PC-3 (cell line): ENCODE data around the gene ARHGAP4. TPM values are rescaled to one million over a fixed set of nuclear protein-coding genes. Genes with fewer than 3 reads are reported as not detected.
A peak's percentile ranks its signal among the peaks of the same experiment; 100 is the strongest.

Experiments
- ATAC-seq: fragments of 200-7000 bp; cut with Tn5 transposase; 2 replicates; pipeline ENCODE4 v1.9.1; 2020; ENCODE audit warnings: mild to moderate bottlenecking, moderate library complexity
- BruUV-seq: library from RNA; stranded (reverse); fragments of 400-500 nt; replicated peaks from 2 replicates; lab custom pipeline; 2021; lab: Mats Ljungman, UMichigan
- CTCF ChIA-PET: fragments of 300-600 bp; sonication (Branson Sonifier 250); formaldehyde crosslinking; loops from one replicate; lab custom pipeline; 2022; ENCODE audit warnings: antibody characterized with exemption; lab: Charles Lee
- POLR2A ChIA-PET: fragments of 300-600 bp; sonication (Branson Sonifier 250); formaldehyde crosslinking; loops from one replicate; lab custom pipeline; 2022; ENCODE audit warnings: antibody characterized with exemption; ENCODE audit not compliant: unreplicated experiment; lab: Charles Lee
- DNase-seq: peaks from one replicate; pipeline ENCODE4 v3.0.0-alpha.2; 2015
- H2AFZ ChIP-seq: fragments of 300-600 bp; sonication (generic); 2 replicates; pipeline ENCODE4 v1.6.0; 2016; ENCODE audit warnings: antibody characterized with exemption, low read length
- H3F3A ChIP-seq: fragments of 300-600 bp; sonication (generic); one replicate; pipeline ENCODE4 v1.6.0; 2017; ENCODE audit warnings: antibody characterized with exemption, low read length, control low read depth, mild to moderate bottlenecking; ENCODE audit not compliant: unreplicated experiment
- H3K27ac ChIP-seq: fragments of 300-600 bp; sonication (generic); 2 replicates; pipeline ENCODE4 v1.5.1; 2016; ENCODE audit warnings: mild to moderate bottlenecking, low read length
- H3K27me3 ChIP-seq: fragments of 300-600 bp; sonication (generic); 2 replicates; pipeline ENCODE4 v1.6.1; 2016; ENCODE audit warnings: low read length, mixed read lengths
- H3K36me3 ChIP-seq: fragments of 300-600 bp; sonication (generic); 2 replicates; pipeline ENCODE4 v1.6.1; 2016; ENCODE audit warnings: low read depth, mixed run types, low read length, mixed read lengths
- H3K4me1 ChIP-seq: fragments of 300-600 bp; sonication (generic); 2 replicates; pipeline ENCODE4 v1.5.1; 2016; ENCODE audit warnings: low read length; ENCODE audit not compliant: insufficient read depth
- H3K4me2 ChIP-seq: fragments of 300-600 bp; sonication (generic); 2 replicates; pipeline ENCODE4 v1.6.0; 2016; ENCODE audit warnings: low read length
- H3K4me3 ChIP-seq: fragments of 300-600 bp; sonication (generic); 2 replicates; pipeline ENCODE4 v1.5.1; 2016; ENCODE audit warnings: mild to moderate bottlenecking, low read length, mixed read lengths
- H3K79me2 ChIP-seq: fragments of 300-600 bp; sonication (generic); 2 replicates; pipeline ENCODE4 v1.6.1; 2017; ENCODE audit warnings: low read length, mixed read lengths
- H3K9ac ChIP-seq: fragments of 300-600 bp; sonication (generic); 2 replicates; pipeline ENCODE4 v1.6.0; 2016; ENCODE audit warnings: mild to moderate bottlenecking, low read length
- H3K9me2 ChIP-seq: fragments of 300-600 bp; sonication (generic); replicated peaks from 2 replicates; pipeline ENCODE4 v1.6.1; 2016; ENCODE audit warnings: mixed run types, low read length, mixed read lengths
- H3K9me3 ChIP-seq: fragments of 300-600 bp; sonication (generic); 2 replicates; pipeline ENCODE4 v1.6.1; 2016; ENCODE audit warnings: low read length, mixed read lengths
- H4K20me1 ChIP-seq: fragments of 300-600 bp; sonication (generic); 2 replicates; pipeline ENCODE4 v1.6.1; 2016; ENCODE audit warnings: low read length, mixed read lengths
- CTCF ChIP-seq: fragments of 300-600 bp; sonication (generic); conservative IDR thresholded peaks from 2 replicates; pipeline ENCODE4 v1.5.1; 2017; ENCODE audit warnings: antibody characterized with exemption, low read depth, mild to moderate bottlenecking, low read length
- EZH2 ChIP-seq: fragments of 300-600 bp; sonication (generic); IDR thresholded peaks from one replicate; pipeline ENCODE4 v1.6.1; 2017; ENCODE audit warnings: antibody characterized with exemption, mild to moderate bottlenecking, low read length; ENCODE audit not compliant: unreplicated experiment
- EZH2phosphoT487 ChIP-seq: fragments of 300-600 bp; sonication (generic); IDR thresholded peaks from 2 replicates; pipeline ENCODE4 v1.6.1; 2018; ENCODE audit warnings: mild to moderate bottlenecking, antibody characterized with exemption, low read length, borderline replicate concordance
- intact Hi-C: fragments of 100-400 bp; cut with micrococcal nuclease; formaldehyde crosslinking; loops from 2 replicates; pipeline ENCODE4 v1.9.0; 2023
- total RNA-seq: library from RNA; depleted of rRNA; stranded (reverse); fragments of >200 nt; gene quantifications from 2 replicates; pipeline ENCODE4 v1.2.3, GENCODE V29; 2014

ARHGAP4 gene
- total RNA-seq, 1 experiment from 2014 or later: 4.6 TPM

GRCh38 chrX:153948847-153949805 is 23.1 kb upstream of the ARHGAP4 start:
- no peaks in the 10 kb centered on the region for H3K27me3 ChIP-seq
- no peaks in the 10 kb centered on the region for H4K20me1 ChIP-seq
- H3K4me2 ChIP-seq: no peak overlapping the region
- ChIA-PET POLR2A (no interaction called here), CTCF (no interaction called here)
- no peaks in the 10 kb centered on the region for H3K9me2 ChIP-seq
- no peak for DNase-seq
- no peak overlapping the region for H3K4me3 ChIP-seq
- no peak overlapping the region for H3K9ac ChIP-seq
- BruUV-seq: TSS peak; percentile 36
- H3K36me3 ChIP-seq: peaks cover 28% of the 10 kb centered on the region
- no peaks in the 10 kb centered on the region for H3K9me3 ChIP-seq
- no peak overlapping the region for H2AFZ ChIP-seq
- H3F3A ChIP-seq: no peaks in the 10 kb centered on the region
- no peaks in the 10 kb centered on the region for H3K79me2 ChIP-seq
- intact Hi-C loops: no loop called here
- no peak for ATAC-seq
- H3K27ac ChIP-seq: no peak overlapping the region
- no peak for TF ChIP-seq EZH2phosphoT487
- no peak for TF ChIP-seq CTCF
- TF ChIP-seq EZH2: no peak
- H3K4me1 ChIP-seq: no peaks in the 10 kb centered on the region

GRCh38 chrX:153948002-153948466 is 22.0 kb upstream of the ARHGAP4 start:
- no TSS peak for BruUV-seq

More at GRCh38 chrX:153948002-153948466, 22.0 kb upstream of the ARHGAP4 start:
- H3K4me2 ChIP-seq: no peak overlapping the region
- H3K36me3 ChIP-seq: peaks cover 21% of the 10 kb centered on the region
- POLR2A ChIA-PET: no interaction called here
- no peaks in the 10 kb centered on the region for H4K20me1 ChIP-seq
- no peak overlapping the region for H3K9ac ChIP-seq
- TF ChIP-seq EZH2 (no peak), EZH2phosphoT487 (no peak), CTCF (no peak)
- no peak for ATAC-seq
- H3K9me3 ChIP-seq: no peaks in the 10 kb centered on the region
- H3K79me2 ChIP-seq: no peaks in the 10 kb centered on the region
- no peak overlapping the region for H3K4me3 ChIP-seq
- H3K27me3 ChIP-seq: no peaks in the 10 kb centered on the region
- intact Hi-C loops: no loop called here
- DNase-seq: no peak
- H2AFZ ChIP-seq: no peak overlapping the region
- CTCF ChIA-PET: no interaction called here
- no peaks in the 10 kb centered on the region for H3F3A ChIP-seq
- H3K9me2 ChIP-seq: no peaks in the 10 kb centered on the region
- no peaks in the 10 kb centered on the region for H3K4me1 ChIP-seq
- H3K27ac ChIP-seq: no peak overlapping the region
